Sigmoid colon (tissue), 7 donors: Measurements from ENCODE around the gene LNPEP. TPM values are rescaled to one million over a fixed set of nuclear protein-coding genes. Genes with fewer than 3 reads are reported as not detected.
A peak's percentile ranks its signal among the peaks of the same experiment; 100 is the strongest.

Experiments
- DNase-seq: peaks from one replicate; pipeline ENCODE4 v3.0.0-alpha.2; 2019
- H3K27ac ChIP-seq, 4 donors: fragments of 200-600 bp; sonication (generic); one replicate each; pipeline ENCODE4 v1.5.1; 2016 to 2019; ENCODE audit warnings: mild to moderate bottlenecking in 1 of 4
- H3K27me3 ChIP-seq, 3 donors: fragments of 200-600 bp; sonication (generic); one replicate each; pipeline ENCODE4 v1.5.1; 2019; ENCODE audit warnings: mild to moderate bottlenecking in 1 of 3
- H3K36me3 ChIP-seq, 4 donors: fragments of 200-600 bp; sonication (generic); one replicate each; pipeline ENCODE4 v1.5.1; 2016 to 2019
- H3K4me1 ChIP-seq, 4 donors: fragments of 200-600 bp; sonication (generic); one replicate each; pipeline ENCODE4 v1.5.1; 2017 to 2019
- H3K4me3 ChIP-seq, 4 donors: fragments of 200-600 bp; sonication (generic); one replicate each; pipeline ENCODE4 v1.5.1; 2017 to 2019; ENCODE audit warnings: mild to moderate bottlenecking in 2 of 4, moderate library complexity in 1 of 4
- H3K9me3 ChIP-seq, 4 donors: fragments of 200-600 bp in 3 of 4; sonication (generic) in 3 of 4; one replicate each; pipeline versions ENCODE4 v1.5.1 to v1.6.1; 2013 to 2019
- EP300 ChIP-seq, 4 donors: sonication (generic); formaldehyde crosslinking; IDR thresholded peaks; one replicate each; pipeline ENCODE4 v1.6.1; 2017; ENCODE audit warnings: antibody characterized with exemption in 4 of 4
- POLR2A ChIP-seq, 2 donors: fragments of 450-650 bp; IDR thresholded peaks; one replicate each; pipeline ENCODE4 v1.6.1; 2016; ENCODE audit warnings: antibody characterized with exemption in 2 of 2, mild to moderate bottlenecking in 2 of 2, moderate library complexity in 2 of 2
- POLR2AphosphoS5 ChIP-seq, 4 donors: sonication (generic); formaldehyde crosslinking; IDR thresholded peaks; one replicate each; pipeline ENCODE4 v1.6.1; 2017; ENCODE audit warnings: antibody characterized with exemption in 4 of 4
- WGBS, 2 donors: extraction: QIAGEN DNeasy Blood & Tissue Kit; methylation state at CpG; one replicate each; pipeline ENCODE4 v1.1.7; 2013; 5-methylcytosine and 5-hydroxymethylcytosine counted together
- intact Hi-C: fragments of 100-400 bp; cut with DNase I; formaldehyde crosslinking; loops from one replicate; pipeline ENCODE4 v1.15.1; 2023
- polyA plus RNA-seq, 3 donors: library from polyadenylated mRNA; stranded (reverse); fragments of 200-250 nt; gene quantifications; one replicate each; pipeline ENCODE4 v1.2.3, GENCODE V29; 2013
- total RNA-seq, 4 donors: library from RNA; depleted of rRNA; stranded (reverse); fragments of >200 nt; gene quantifications; one replicate each; pipeline ENCODE4 v1.1.0, GENCODE V29; 2016
- TF ChIP-seq, protein P1 (sequence below), 4 experiments: fragments of 450-650 bp in 3 of 4; fragments of 200-600 bp in 1 of 4; IDR thresholded peaks; one replicate each; pipeline ENCODE4 v1.5.1; 2016 to 2019; ENCODE audit warnings: antibody characterized with exemption in 4 of 4, mild to moderate bottlenecking in 3 of 4, moderate library complexity in 2 of 4
- donor health status: healthy with polysubstance abuse.
- donor health status: Bipolar disorder and iron deficiency.
- donor health status: healthy.

Gene LNPEP
- total and polyA plus RNA-seq, 7 donors, result 1.4 to 68.1 (median 45.2) TPM

DNA sequence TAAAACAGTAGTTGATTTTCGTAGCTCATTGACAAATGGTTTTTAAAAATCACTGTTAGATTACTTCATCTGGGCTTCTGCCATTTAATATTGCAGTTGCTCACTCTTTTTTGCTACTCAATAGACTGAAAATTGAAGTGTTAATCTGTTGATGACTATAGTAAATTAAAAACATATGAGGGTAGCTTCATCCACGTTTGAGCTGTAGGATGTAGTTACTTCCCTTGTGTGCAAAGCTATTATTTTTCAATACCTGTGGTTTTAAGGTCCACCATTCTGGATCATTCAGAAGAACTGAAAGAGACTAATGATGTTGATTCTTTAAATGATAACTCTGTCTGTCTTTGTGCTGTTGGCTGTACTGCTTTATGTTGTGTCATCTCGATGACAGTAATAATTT, 74.7 kb downstream of the LNPEP start:
- DNase-seq, result no peak
- H3K4me3 ChIP-seq, result no peak overlapping the region
- H3K9me3 ChIP-seq, result no peaks in the 10 kb centered on the region
- intact Hi-C loops, result no loop called here
- WGBS, 2 donors, result 83 to 84% methylated on average over 3 of the region's 3 CpGs
- peaks cover 0 to 43% (median 0%) of the 10 kb centered on the region in 4 donors for H3K36me3 ChIP-seq
- TF ChIP-seq EP300 (IDR thresholded peaks at IDR 0.05), result no peak
- no peak for TF ChIP-seq POLR2A (IDR thresholded peaks at IDR 0.05)
- TF ChIP-seq, protein P1, sequence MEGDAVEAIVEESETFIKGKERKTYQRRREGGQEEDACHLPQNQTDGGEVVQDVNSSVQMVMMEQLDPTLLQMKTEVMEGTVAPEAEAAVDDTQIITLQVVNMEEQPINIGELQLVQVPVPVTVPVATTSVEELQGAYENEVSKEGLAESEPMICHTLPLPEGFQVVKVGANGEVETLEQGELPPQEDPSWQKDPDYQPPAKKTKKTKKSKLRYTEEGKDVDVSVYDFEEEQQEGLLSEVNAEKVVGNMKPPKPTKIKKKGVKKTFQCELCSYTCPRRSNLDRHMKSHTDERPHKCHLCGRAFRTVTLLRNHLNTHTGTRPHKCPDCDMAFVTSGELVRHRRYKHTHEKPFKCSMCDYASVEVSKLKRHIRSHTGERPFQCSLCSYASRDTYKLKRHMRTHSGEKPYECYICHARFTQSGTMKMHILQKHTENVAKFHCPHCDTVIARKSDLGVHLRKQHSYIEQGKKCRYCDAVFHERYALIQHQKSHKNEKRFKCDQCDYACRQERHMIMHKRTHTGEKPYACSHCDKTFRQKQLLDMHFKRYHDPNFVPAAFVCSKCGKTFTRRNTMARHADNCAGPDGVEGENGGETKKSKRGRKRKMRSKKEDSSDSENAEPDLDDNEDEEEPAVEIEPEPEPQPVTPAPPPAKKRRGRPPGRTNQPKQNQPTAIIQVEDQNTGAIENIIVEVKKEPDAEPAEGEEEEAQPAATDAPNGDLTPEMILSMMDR (IDR thresholded peaks at IDR 0.05), result no peak
- TF ChIP-seq POLR2AphosphoS5 (IDR thresholded peaks at IDR 0.05), result no peak
- H3K27me3 ChIP-seq, result no peaks in the 10 kb centered on the region
- H3K27ac ChIP-seq, result no peak overlapping the region
- peaks cover 0 to 6% (median 2%) of the 10 kb centered on the region in 4 donors for H3K4me1 ChIP-seq

- WGBS, 2 donors, result 93 to 95% methylated on average over 2 of the region's 2 CpGs
- intact Hi-C loops, result no loop called here
Measured at GRCh38 chr5:97011567-97011966, 75.7 kb downstream of the LNPEP start.

DNA sequence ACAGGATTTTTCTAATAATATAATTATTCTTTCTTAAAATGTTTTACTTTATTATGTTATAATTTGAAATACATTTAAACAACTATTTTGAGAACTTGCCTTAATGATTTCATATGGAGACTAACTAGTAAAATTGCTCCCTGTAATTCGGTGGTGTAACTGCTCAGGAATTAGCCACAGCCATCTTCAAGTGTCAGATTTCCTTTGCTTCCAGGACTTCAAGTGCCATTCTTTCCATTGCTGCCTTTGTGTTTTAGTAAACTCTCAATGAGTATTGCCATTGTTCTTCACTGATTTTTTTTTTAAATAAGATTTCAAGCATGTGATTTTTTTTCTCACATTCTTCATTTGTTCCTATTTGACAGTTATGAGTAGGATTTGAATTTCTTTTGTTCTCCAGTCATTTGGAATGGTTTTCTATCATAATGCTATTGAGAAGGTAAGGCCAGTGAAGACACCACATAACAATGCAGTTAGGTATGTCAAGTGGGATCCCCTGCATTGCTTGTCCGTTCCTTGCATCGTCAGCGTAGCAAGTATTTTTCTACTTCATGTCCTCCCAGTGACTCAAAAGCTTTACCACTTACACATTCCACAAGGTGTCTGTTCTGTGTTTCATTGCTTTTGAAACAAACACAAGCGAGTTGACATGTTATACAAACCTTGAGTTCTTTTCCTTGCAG, 83.7 kb downstream of the LNPEP start:
- peak in 1 of 4 donors; percentile 60 for TF ChIP-seq EP300 (IDR thresholded peaks at IDR 0.05)
- TF ChIP-seq POLR2AphosphoS5 (IDR thresholded peaks at IDR 0.05), result peak in 3 of 4 donors; percentile 42 to 85 (median 82)
- TF ChIP-seq, protein P1 (IDR thresholded peaks at IDR 0.05), result no peak
- TF ChIP-seq POLR2A (IDR thresholded peaks at IDR 0.05), result no peak
- Histone ChIP-seq H3K27me3 (no peaks in the 10 kb centered on the region), H3K27ac (peak overlapping the region; percentile 53 to 72 (median 62)), H3K4me1 (peaks cover 0 to 46% (median 21%) of the 10 kb centered on the region in 4 donors), H3K4me3 (no peak overlapping the region), H3K36me3 (peaks cover 9 to 37% (median 12%) of the 10 kb centered on the region in 4 donors), H3K9me3 (no peaks in the 10 kb centered on the region)
- DNase-seq, result no peak
- WGBS, 2 donors, result 92 to 95% methylated on average over 5 of the region's 5 CpGs
- intact Hi-C loops, result no loop called here

More at GRCh38 chr5:97011567-97011966, 75.7 kb downstream of the LNPEP start:
- H3K4me1 ChIP-seq, result peaks cover 0 to 13% (median 2%) of the 10 kb centered on the region in 4 donors
- no peak for TF ChIP-seq POLR2A (IDR thresholded peaks at IDR 0.05)
- TF ChIP-seq EP300 (IDR thresholded peaks at IDR 0.05), result no peak
- H3K36me3 ChIP-seq, result peaks cover 0 to 43% (median 0%) of the 10 kb centered on the region in 4 donors
- H3K4me3 ChIP-seq, result no peak overlapping the region
- no peaks in the 10 kb centered on the region for H3K27me3 ChIP-seq
- no peaks in the 10 kb centered on the region for H3K9me3 ChIP-seq
- H3K27ac ChIP-seq, result no peak overlapping the region
- no peak for DNase-seq

DNA sequence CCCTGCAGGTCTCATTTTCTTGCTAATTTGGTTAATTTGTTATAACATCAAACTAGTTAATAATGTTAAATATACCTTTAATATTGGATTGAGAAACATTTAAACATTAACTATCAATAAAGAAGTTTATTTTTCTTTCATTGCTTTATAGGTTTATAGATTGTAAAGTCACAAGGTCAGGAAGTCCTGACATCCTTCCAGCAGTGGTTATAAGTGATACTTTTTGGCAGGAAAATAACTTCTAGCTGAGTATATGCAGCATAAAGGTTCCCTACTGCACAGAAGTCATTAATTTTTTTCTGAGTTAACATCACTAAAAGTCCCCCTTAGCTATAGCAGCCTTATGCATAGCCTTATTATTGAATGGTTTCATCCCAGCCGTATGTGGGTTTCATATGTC, 85.5 kb downstream of the LNPEP start:
- H3K9me3 ChIP-seq, result no peaks in the 10 kb centered on the region
- intact Hi-C loops, result no loop called here
- WGBS, 2 donors, result 22 to 66% methylated on average over 1 of the region's 1 CpG
- TF ChIP-seq, protein P1 (IDR thresholded peaks at IDR 0.05), result no peak
- TF ChIP-seq POLR2AphosphoS5 (IDR thresholded peaks at IDR 0.05) (no peak), EP300 (IDR thresholded peaks at IDR 0.05) (no peak), POLR2A (IDR thresholded peaks at IDR 0.05) (no peak)
- no peak overlapping the region for H3K27ac ChIP-seq
- DNase-seq, result no peak
- no peaks in the 10 kb centered on the region for H3K27me3 ChIP-seq
- peaks cover 0 to 43% (median 23%) of the 10 kb centered on the region in 4 donors for H3K4me1 ChIP-seq
- no peak overlapping the region for H3K4me3 ChIP-seq
- peaks cover 11 to 30% (median 12%) of the 10 kb centered on the region in 4 donors for H3K36me3 ChIP-seq

GRCh38 chr5:97022898-97023297, 87.0 kb downstream of the LNPEP start:
- WGBS, 2 donors, result 65 to 90% methylated on average over 1 of the region's 1 CpG

More at GRCh38 chr5:97022898-97023297, 87.0 kb downstream of the LNPEP start:
- Histone ChIP-seq H3K4me3 (no peak overlapping the region), H3K9me3 (no peaks in the 10 kb centered on the region), H3K27me3 (no peaks in the 10 kb centered on the region), H3K36me3 (peaks cover 11 to 43% (median 14%) of the 10 kb centered on the region in 4 donors), H3K27ac (no peak overlapping the region), H3K4me1 (peaks cover 0 to 46% (median 23%) of the 10 kb centered on the region in 4 donors)
- intact Hi-C loops, result no loop called here
- no peak for TF ChIP-seq POLR2A (IDR thresholded peaks at IDR 0.05)
- no peak for TF ChIP-seq POLR2AphosphoS5 (IDR thresholded peaks at IDR 0.05)
- no peak for TF ChIP-seq EP300 (IDR thresholded peaks at IDR 0.05)
- TF ChIP-seq, protein P1 (IDR thresholded peaks at IDR 0.05), result no peak
- DNase-seq, result no peak
